ENCODE results near the gene SPIN1.

SPIN1 gene

DNA sequence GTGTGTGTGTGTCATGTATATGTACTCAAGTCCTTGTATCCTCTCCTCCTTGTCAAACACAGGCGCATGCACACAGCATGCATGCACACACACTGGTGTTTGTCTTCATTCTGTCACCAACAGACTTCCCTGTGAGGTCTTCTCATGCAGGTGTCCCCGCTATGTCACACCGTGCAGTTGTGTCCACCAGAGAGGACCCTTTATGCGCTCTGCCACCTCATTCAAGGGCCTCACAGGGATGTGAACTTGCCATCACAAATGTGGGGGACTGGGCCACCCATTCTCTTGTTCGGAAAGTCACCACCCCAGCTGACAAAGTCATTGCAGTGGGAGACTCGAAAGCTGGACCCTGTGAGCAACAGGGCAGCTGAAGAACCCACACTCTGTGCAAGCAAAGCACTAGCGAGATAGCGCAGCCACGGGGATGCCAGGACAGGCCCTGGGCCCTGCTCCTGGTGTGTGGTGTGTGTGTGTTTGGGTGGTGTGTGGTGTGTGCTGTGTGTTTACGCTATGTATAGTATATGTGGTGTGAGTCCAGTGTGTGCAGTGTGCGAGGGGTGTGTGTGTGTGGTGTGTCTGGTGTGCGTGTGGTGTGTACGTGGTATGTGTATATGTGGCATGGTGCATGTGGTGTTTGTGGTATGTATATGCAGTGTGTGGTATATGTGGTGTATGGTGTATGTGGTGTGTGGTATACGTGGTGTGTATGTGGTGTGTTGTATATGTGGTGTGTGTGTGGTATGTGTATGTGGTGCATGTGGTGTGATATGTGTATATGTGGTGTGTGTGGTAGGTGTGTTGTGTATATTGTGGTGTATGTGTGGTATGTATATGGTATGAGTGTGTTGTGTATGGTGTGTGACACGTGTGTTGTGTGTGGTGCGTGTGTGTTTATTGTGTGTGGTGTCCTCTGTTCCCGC, 115.9 kb downstream of the SPIN1 start:
- H3K27me3 ChIP-seq (ENCODE audit: low read length), result no peaks in the 10 kb centered on the region
- no peak for TF ChIP-seq EZH2phosphoT487 (conservative IDR thresholded peaks at IDR 0.05; ENCODE audit: low read length)
- TF ChIP-seq, protein P1, sequence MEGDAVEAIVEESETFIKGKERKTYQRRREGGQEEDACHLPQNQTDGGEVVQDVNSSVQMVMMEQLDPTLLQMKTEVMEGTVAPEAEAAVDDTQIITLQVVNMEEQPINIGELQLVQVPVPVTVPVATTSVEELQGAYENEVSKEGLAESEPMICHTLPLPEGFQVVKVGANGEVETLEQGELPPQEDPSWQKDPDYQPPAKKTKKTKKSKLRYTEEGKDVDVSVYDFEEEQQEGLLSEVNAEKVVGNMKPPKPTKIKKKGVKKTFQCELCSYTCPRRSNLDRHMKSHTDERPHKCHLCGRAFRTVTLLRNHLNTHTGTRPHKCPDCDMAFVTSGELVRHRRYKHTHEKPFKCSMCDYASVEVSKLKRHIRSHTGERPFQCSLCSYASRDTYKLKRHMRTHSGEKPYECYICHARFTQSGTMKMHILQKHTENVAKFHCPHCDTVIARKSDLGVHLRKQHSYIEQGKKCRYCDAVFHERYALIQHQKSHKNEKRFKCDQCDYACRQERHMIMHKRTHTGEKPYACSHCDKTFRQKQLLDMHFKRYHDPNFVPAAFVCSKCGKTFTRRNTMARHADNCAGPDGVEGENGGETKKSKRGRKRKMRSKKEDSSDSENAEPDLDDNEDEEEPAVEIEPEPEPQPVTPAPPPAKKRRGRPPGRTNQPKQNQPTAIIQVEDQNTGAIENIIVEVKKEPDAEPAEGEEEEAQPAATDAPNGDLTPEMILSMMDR (IDR thresholded peaks at IDR 0.05; ENCODE audit: insufficient read depth, low read length, poor library complexity, severe bottlenecking), result no peak

DNA sequence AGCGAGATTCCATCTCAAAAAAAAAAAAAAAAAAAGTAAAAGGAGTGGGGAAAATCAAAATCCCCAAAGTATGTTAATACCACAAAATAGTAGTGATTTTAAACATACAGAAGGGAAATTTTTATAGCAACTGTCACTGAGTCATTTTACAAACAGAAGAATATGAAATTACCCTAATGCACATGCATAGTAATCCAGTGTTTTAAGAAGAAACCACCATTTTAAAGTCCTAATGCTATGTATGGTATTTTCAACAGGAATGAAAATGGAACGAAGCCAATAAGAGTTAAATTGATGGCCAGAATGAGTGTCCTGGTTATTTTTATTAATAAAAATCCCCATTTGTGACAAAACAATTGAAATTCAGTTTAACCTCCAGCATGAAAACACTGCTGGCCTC, 120.1 kb downstream of the SPIN1 start:
- Histone ChIP-seq H3K4me3 (ENCODE audit: insufficient read depth, low read length, poor library complexity, severe bottlenecking) (no peak overlapping the region), H3F3A (ENCODE audit: insufficient read depth) (no peaks in the 10 kb centered on the region), H3K9me2 (replicated peaks; ENCODE audit: insufficient read depth, low read length) (no peaks in the 10 kb centered on the region), H3K27ac (ENCODE audit: low read depth, low read length) (no peak overlapping the region), H4K20me1 (ENCODE audit: low read depth, low read length) (no peaks in the 10 kb centered on the region), H3K9me3 (ENCODE audit: insufficient read depth, low read length) (no peaks in the 10 kb centered on the region), H3K79me2 (ENCODE audit: insufficient read depth, low read length) (no peaks in the 10 kb centered on the region), H2AFZ (ENCODE audit: low read depth, low read length, severe bottlenecking) (no peak overlapping the region), H3K9ac (ENCODE audit: low read length) (no peak overlapping the region), H3K27me3 (ENCODE audit: low read length) (no peaks in the 10 kb centered on the region), H3K4me2 (ENCODE audit: low read depth, low read length, poor library complexity, severe bottlenecking) (no peak overlapping the region), H3K36me3 (ENCODE audit: low read length) (no peaks in the 10 kb centered on the region)
- TF ChIP-seq, protein P1 (IDR thresholded peaks at IDR 0.05; ENCODE audit: insufficient read depth, low read length, poor library complexity, severe bottlenecking), result no peak
- TF ChIP-seq EZH2phosphoT487 (conservative IDR thresholded peaks at IDR 0.05; ENCODE audit: low read length), result no peak

More for the DNA sequence above, 115.9 kb downstream of the SPIN1 start:
- H4K20me1 ChIP-seq (ENCODE audit: low read depth, low read length), result no peaks in the 10 kb centered on the region
- H3K9ac ChIP-seq (ENCODE audit: low read length), result no peak overlapping the region
- H3F3A ChIP-seq (ENCODE audit: insufficient read depth), result no peaks in the 10 kb centered on the region
- no peak overlapping the region for H3K4me2 ChIP-seq (ENCODE audit: low read depth, low read length, poor library complexity, severe bottlenecking)
- H3K36me3 ChIP-seq (ENCODE audit: low read length), result no peaks in the 10 kb centered on the region
- no peak overlapping the region for H3K4me3 ChIP-seq (ENCODE audit: insufficient read depth, low read length, poor library complexity, severe bottlenecking)
- H3K27ac ChIP-seq (ENCODE audit: low read depth, low read length), result no peak overlapping the region
- H3K9me3 ChIP-seq (ENCODE audit: insufficient read depth, low read length), result no peaks in the 10 kb centered on the region
- H2AFZ ChIP-seq (ENCODE audit: low read depth, low read length, severe bottlenecking), result no peak overlapping the region
- no peaks in the 10 kb centered on the region for H3K79me2 ChIP-seq (ENCODE audit: insufficient read depth, low read length)
- no peaks in the 10 kb centered on the region for H3K9me2 ChIP-seq (replicated peaks; ENCODE audit: insufficient read depth, low read length)

GRCh38 chr9:88511906-88512305, 123.7 kb downstream of the SPIN1 start:
- no peaks in the 10 kb centered on the region for H4K20me1 ChIP-seq (ENCODE audit: low read depth, low read length)
- no peak overlapping the region for H3K9ac ChIP-seq (ENCODE audit: low read length)
- H2AFZ ChIP-seq (ENCODE audit: low read depth, low read length, severe bottlenecking), result no peak overlapping the region
- H3K27ac ChIP-seq (ENCODE audit: low read depth, low read length), result no peak overlapping the region
- H3K4me2 ChIP-seq (ENCODE audit: low read depth, low read length, poor library complexity, severe bottlenecking), result no peak overlapping the region
- no peaks in the 10 kb centered on the region for H3K9me3 ChIP-seq (ENCODE audit: insufficient read depth, low read length)
- H3F3A ChIP-seq (ENCODE audit: insufficient read depth), result no peaks in the 10 kb centered on the region
- no peaks in the 10 kb centered on the region for H3K9me2 ChIP-seq (replicated peaks; ENCODE audit: insufficient read depth, low read length)
- TF ChIP-seq, protein P1 (IDR thresholded peaks at IDR 0.05; ENCODE audit: insufficient read depth, low read length, poor library complexity, severe bottlenecking), result no peak
- no peak overlapping the region for H3K4me3 ChIP-seq (ENCODE audit: insufficient read depth, low read length, poor library complexity, severe bottlenecking)
- H3K36me3 ChIP-seq (ENCODE audit: low read length), result no peaks in the 10 kb centered on the region
- H3K79me2 ChIP-seq (ENCODE audit: insufficient read depth, low read length), result no peaks in the 10 kb centered on the region
- no peaks in the 10 kb centered on the region for H3K27me3 ChIP-seq (ENCODE audit: low read length)

All from SU-DHL-6 (cell line).